Kidney epithelial cell (primary cell): ENCODE data around the gene KCNE3. TPM values are rescaled to one million over a fixed set of nuclear protein-coding genes. Genes with fewer than 3 reads are reported as not detected.

ENCODE experiments used
- DNase-seq: peaks from one replicate; pipeline ENCODE4 v3.0.0-alpha.2; 2010; ENCODE audit warnings: low read depth
- H3K27me3 ChIP-seq: 2 replicates; pipeline ENCODE4 v1.6.0; 2011; ENCODE audit warnings: low read length; ENCODE audit not compliant: control insufficient read depth, insufficient read depth
- H3K36me3 ChIP-seq: 2 replicates; pipeline ENCODE4 v1.5.1; 2011; ENCODE audit warnings: low read length; ENCODE audit not compliant: control insufficient read depth, insufficient read depth
- H3K4me3 ChIP-seq: 2 replicates; pipeline ENCODE4 v1.5.1; 2011; ENCODE audit warnings: low read depth, mild to moderate bottlenecking, control low read depth, low read length
- total RNA-seq: library from RNA; depleted of rRNA; stranded (reverse); fragments of >200 nt; gene quantifications from 2 replicates; pipeline ENCODE4 v1.2.3, GENCODE V29; 2015
- TF ChIP-seq, protein P1 (sequence below): IDR thresholded peaks from 2 replicates; pipeline ENCODE4 v1.5.1; 2011; ENCODE audit warnings: mild to moderate bottlenecking, moderate library complexity, low read length, control low read depth, inconsistent platforms; ENCODE audit not compliant: insufficient read depth, poor library complexity, severe bottlenecking

The KCNE3 gene
- total RNA-seq, 1 donor from 2014 or later = 0.42 TPM

- peaks cover 1% of the 10 kb centered on the region for H3K36me3 ChIP-seq
- DNase-seq = no peak
- H3K4me3 ChIP-seq = no peak overlapping the region
- H3K27me3 ChIP-seq = no peaks in the 10 kb centered on the region
- TF ChIP-seq, protein P1, sequence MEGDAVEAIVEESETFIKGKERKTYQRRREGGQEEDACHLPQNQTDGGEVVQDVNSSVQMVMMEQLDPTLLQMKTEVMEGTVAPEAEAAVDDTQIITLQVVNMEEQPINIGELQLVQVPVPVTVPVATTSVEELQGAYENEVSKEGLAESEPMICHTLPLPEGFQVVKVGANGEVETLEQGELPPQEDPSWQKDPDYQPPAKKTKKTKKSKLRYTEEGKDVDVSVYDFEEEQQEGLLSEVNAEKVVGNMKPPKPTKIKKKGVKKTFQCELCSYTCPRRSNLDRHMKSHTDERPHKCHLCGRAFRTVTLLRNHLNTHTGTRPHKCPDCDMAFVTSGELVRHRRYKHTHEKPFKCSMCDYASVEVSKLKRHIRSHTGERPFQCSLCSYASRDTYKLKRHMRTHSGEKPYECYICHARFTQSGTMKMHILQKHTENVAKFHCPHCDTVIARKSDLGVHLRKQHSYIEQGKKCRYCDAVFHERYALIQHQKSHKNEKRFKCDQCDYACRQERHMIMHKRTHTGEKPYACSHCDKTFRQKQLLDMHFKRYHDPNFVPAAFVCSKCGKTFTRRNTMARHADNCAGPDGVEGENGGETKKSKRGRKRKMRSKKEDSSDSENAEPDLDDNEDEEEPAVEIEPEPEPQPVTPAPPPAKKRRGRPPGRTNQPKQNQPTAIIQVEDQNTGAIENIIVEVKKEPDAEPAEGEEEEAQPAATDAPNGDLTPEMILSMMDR = no peak
Measured at GRCh38 chr11:74463216-74463615, 4.1 kb downstream of the KCNE3 start.

DNA sequence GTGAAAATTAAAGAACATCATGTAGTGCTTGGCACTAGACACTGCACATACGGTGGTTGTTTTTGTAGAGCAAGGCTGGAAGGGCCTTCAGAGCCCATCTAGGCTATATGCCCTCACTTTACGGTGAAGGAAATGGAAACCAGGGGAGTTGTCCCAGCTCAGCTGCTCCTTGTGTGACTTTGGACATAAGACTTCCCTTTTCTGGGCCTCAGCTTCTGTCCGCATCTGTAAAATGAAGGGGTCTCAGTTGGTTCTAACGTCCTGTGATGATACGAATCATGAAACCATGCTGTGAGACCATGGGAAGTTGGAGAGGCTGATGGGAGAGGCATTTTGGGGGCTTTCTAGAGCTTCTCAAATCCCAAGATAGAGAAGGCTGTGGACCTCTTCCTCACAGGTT is 4.7 kb downstream of the KCNE3 start:
- Histone ChIP-seq H3K27me3 (no peaks in the 10 kb centered on the region), H3K4me3 (no peak overlapping the region), H3K36me3 (peaks cover 1% of the 10 kb centered on the region)
- no peak for DNase-seq
- TF ChIP-seq, protein P1 = no peak

DNA sequence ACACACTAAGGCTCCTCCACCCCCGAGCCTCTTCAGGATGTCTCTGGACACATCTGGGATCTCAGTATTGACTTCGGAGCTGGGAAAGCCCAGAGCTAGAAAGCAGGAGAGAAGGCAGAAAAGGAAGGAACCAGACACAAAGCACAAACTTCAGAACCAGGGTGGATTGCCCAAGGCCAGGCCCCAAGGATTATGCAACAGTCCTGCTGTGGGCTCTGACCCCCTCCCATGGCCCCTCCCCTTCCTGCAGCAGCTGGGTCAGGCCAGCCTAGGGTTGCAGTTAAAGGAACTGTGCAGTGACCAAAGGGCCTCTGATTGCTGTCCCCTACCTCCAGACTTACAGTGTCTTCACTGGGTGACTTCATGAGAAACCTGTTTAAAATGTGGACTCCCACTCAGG is 5.3 kb downstream of the KCNE3 start:
- Histone ChIP-seq H3K4me3 (no peak overlapping the region), H3K27me3 (no peaks in the 10 kb centered on the region), H3K36me3 (peaks cover 1% of the 10 kb centered on the region)
- TF ChIP-seq, protein P1 = no peak
- no peak for DNase-seq

GRCh38 chr11:74460481-74461154 is 6.7 kb downstream of the KCNE3 start:
- TF ChIP-seq, protein P1 = no peak
- Histone ChIP-seq H3K27me3 (no peaks in the 10 kb centered on the region), H3K4me3 (no peak overlapping the region), H3K36me3 (peaks cover 1% of the 10 kb centered on the region)
- no peak for DNase-seq

GRCh38 chr11:74460065-74460464 is 7.3 kb downstream of the KCNE3 start:
- Histone ChIP-seq H3K27me3 (no peaks in the 10 kb centered on the region), H3K36me3 (peaks cover 1% of the 10 kb centered on the region), H3K4me3 (no peak overlapping the region)
- DNase-seq = no peak
- TF ChIP-seq, protein P1 = no peak

DNA sequence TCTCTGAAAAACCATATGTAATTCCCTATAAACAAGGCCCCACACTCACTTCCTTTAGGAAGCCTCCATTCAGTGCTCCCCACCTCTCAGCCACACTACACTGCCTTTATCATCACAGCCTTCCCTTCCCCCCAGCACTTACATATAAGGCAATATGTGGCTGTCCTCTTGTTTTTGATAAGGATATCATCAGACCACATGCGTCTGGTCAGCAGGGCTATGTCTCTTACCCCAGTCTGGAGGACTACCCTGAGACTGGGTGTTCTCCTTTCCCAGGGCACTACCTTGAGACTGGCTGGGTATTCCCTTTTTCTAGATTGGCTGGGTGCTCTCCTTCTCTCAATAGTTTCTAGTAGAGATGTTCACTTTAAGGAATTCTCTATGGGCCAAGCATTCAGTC is 7.8 kb downstream of the KCNE3 start:
- Histone ChIP-seq H3K4me3 (no peak overlapping the region), H3K27me3 (no peaks in the 10 kb centered on the region), H3K36me3 (peaks cover 1% of the 10 kb centered on the region)
- no peak for DNase-seq
- TF ChIP-seq, protein P1 = no peak
